Tibial nerve (tissue), 4 donors: Measurements from ENCODE around the gene KDM4B. TPM values are rescaled to one million over a fixed set of nuclear protein-coding genes. Genes with fewer than 3 reads are reported as not detected.

Experiments
- DNase-seq, 2 donors: peaks; one replicate each; pipeline ENCODE4 v3.0.0-alpha.2; 2019; ENCODE audit warnings: low spot score in 2 of 2
- H3K27ac ChIP-seq, 4 donors: fragments of 200-600 bp; sonication (generic) in 3 of 4; one replicate each; pipeline ENCODE4 v1.5.1; 2017 to 2019; ENCODE audit warnings: mild to moderate bottlenecking in 1 of 4
- H3K27me3 ChIP-seq, 2 donors: fragments of 200-600 bp; sonication (generic) in 1 of 2; one replicate each; pipeline versions ENCODE4 v1.5.1 to v1.6.0; 2017 to 2019
- H3K36me3 ChIP-seq, 3 donors: fragments of 200-600 bp; sonication (generic); one replicate each; pipeline ENCODE4 v1.5.1; 2018 to 2019
- H3K4me1 ChIP-seq, 4 donors: fragments of 200-600 bp; sonication (generic) in 3 of 4; one replicate each; pipeline ENCODE4 v1.5.1; 2017 to 2019
- H3K4me3 ChIP-seq, 4 donors: fragments of 200-600 bp; sonication (generic) in 3 of 4; one replicate each; pipeline ENCODE4 v1.5.1; 2017 to 2019; ENCODE audit warnings: mild to moderate bottlenecking in 1 of 4, moderate library complexity in 1 of 4
- H3K9me3 ChIP-seq, 4 donors: fragments of 200-600 bp; sonication (generic) in 3 of 4; one replicate each; pipeline ENCODE4 v1.5.1; 2017 to 2019
- EP300 ChIP-seq, 2 donors: sonication (generic); formaldehyde crosslinking; IDR thresholded peaks; one replicate each; pipeline ENCODE4 v1.6.1; 2017; ENCODE audit warnings: antibody characterized with exemption in 2 of 2, mild to moderate bottlenecking in 1 of 2
- POLR2A ChIP-seq, 2 donors: fragments of 450-650 bp; IDR thresholded peaks; one replicate each; pipeline ENCODE4 v1.6.1; 2017; ENCODE audit warnings: antibody characterized with exemption in 2 of 2, mild to moderate bottlenecking in 2 of 2, moderate library complexity in 2 of 2
- WGBS, 2 donors: methylation state at CpG; one replicate each; pipeline ENCODE4 v1.1.5; 2018; 5-methylcytosine and 5-hydroxymethylcytosine counted together
- total RNA-seq, 4 donors: library from RNA; depleted of rRNA; stranded (reverse); fragments of >200 nt; gene quantifications; one replicate each; pipeline ENCODE4 v1.1.0, GENCODE V29; 2016
- TF ChIP-seq, protein P1 (sequence below), 5 experiments: fragments of 200-600 bp in 3 of 5; fragments of 450-650 bp in 2 of 5; sonication (generic) in 3 of 5; IDR thresholded peaks; one replicate each; pipeline ENCODE4 v1.5.1; 2016 to 2019; ENCODE audit warnings: antibody characterized with exemption in 5 of 5, mild to moderate bottlenecking in 3 of 5, moderate library complexity in 2 of 5

The KDM4B gene
- total RNA-seq, 4 donors from 2014 or later, result 37.8 to 72.4 (median 57.2) TPM

DNA sequence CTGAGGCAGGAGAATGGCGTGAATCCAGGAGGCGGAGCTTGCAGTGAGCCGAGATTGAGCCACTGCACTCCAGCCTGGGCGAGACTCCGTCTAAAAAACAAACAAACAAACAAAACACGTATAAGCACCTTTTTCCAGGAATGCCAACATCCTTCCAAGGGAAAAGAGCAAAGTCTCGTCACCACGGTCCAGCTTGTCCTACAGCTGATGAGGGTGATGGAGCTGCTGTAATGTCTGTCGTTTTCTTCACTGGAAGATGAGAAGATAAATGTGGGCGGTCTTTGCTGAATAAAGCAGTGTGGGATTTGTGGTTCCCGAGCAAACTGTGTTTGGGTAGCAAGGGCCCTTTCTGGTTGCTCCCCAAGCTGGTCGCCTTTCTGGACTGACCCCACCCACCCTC, 205.1 kb downstream of the KDM4B start:
- no peak for DNase-seq
- no peak for TF ChIP-seq POLR2A (IDR thresholded peaks at IDR 0.05)
- TF ChIP-seq, protein P1, sequence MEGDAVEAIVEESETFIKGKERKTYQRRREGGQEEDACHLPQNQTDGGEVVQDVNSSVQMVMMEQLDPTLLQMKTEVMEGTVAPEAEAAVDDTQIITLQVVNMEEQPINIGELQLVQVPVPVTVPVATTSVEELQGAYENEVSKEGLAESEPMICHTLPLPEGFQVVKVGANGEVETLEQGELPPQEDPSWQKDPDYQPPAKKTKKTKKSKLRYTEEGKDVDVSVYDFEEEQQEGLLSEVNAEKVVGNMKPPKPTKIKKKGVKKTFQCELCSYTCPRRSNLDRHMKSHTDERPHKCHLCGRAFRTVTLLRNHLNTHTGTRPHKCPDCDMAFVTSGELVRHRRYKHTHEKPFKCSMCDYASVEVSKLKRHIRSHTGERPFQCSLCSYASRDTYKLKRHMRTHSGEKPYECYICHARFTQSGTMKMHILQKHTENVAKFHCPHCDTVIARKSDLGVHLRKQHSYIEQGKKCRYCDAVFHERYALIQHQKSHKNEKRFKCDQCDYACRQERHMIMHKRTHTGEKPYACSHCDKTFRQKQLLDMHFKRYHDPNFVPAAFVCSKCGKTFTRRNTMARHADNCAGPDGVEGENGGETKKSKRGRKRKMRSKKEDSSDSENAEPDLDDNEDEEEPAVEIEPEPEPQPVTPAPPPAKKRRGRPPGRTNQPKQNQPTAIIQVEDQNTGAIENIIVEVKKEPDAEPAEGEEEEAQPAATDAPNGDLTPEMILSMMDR (IDR thresholded peaks at IDR 0.05), result no peak
- TF ChIP-seq EP300 (IDR thresholded peaks at IDR 0.05), result no peak
- Histone ChIP-seq H3K36me3 (no peaks in the 10 kb centered on the region), H3K27me3 (no peaks in the 10 kb centered on the region), H3K27ac (no peak overlapping the region), H3K4me1 (peaks cover 0 to 11% (median 0%) of the 10 kb centered on the region in 4 donors), H3K9me3 (peaks cover 0 to 4% (median 0%) of the 10 kb centered on the region in 4 donors), H3K4me3 (no peak overlapping the region)
- WGBS, 2 donors, result 70 to 79% methylated on average over 12 of the region's 12 CpGs

DNA sequence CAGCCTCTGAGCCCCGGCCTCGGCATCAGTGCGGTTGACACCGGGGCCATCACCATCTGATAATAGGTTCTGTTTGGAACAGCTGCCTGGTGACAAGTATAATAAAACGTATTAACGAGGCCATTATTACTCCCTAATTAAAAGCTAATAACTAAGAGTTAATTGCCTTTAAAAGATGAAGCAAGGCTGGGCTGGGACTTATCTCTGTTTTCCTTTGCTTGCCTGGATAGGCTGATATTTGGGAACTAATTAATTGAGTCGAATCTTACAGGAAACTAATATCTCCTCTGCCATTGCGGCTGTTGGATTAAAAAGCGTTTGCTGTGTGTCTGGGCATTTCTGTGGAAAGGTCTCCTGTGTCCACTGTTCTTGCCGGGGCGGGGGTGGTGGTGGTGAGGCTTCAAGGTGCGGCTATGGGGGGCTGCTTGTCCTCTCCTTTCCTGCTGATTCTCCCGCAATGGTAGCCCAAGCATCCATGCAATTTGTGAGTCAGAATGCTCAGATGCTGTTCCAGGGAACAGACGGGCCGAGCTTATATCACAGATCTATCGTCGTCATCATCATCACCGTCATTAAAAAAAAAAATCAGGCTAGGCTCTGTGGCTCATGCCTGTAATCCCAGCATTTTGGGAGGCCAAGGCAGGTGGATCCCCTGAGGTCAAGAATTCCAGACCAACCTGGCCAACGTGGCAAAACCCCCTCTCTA, 209.0 kb downstream of the KDM4B start:
- H3K4me1 ChIP-seq, result peaks cover 0 to 7% (median 0%) of the 10 kb centered on the region in 4 donors
- no peak overlapping the region for H3K27ac ChIP-seq
- DNase-seq, result no peak
- TF ChIP-seq, protein P1 (IDR thresholded peaks at IDR 0.05), result no peak
- TF ChIP-seq POLR2A (IDR thresholded peaks at IDR 0.05) (no peak), EP300 (IDR thresholded peaks at IDR 0.05) (no peak)
- no peak overlapping the region for H3K4me3 ChIP-seq
- H3K36me3 ChIP-seq, result no peaks in the 10 kb centered on the region
- H3K27me3 ChIP-seq, result no peaks in the 10 kb centered on the region
- 74 to 82% methylated on average over 19 of the region's 19 CpGs for WGBS, 2 donors
- peaks cover 0 to 4% (median 0%) of the 10 kb centered on the region in 4 donors for H3K9me3 ChIP-seq

DNA sequence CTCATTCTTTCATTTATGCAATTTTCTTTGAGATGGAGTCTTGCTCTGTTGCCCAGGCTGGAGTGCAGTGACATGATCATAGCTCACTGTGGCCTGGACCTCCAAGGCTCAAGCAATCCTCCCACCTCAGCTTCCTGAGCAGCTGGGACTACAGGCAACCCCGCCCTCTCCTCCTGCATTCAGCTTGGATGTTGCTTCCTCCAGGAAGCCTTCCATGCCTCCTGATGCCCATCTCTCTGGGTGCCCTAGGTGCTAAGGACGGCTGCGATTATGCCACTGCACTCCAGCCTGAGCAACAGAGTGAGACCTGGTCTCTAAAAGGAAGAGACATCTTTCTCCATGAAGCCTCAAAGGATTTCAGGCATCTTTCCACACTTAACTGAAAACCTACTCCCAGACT, 209.9 kb downstream of the KDM4B start:
- Histone ChIP-seq H3K4me3 (no peak overlapping the region), H3K36me3 (no peaks in the 10 kb centered on the region), H3K27me3 (no peaks in the 10 kb centered on the region), H3K9me3 (peaks cover 0 to 4% (median 0%) of the 10 kb centered on the region in 4 donors), H3K4me1 (no peaks in the 10 kb centered on the region), H3K27ac (no peak overlapping the region)
- TF ChIP-seq, protein P1 (IDR thresholded peaks at IDR 0.05), result no peak
- TF ChIP-seq POLR2A (IDR thresholded peaks at IDR 0.05) (no peak), EP300 (IDR thresholded peaks at IDR 0.05) (no peak)
- WGBS, 2 donors, result 84 to 97% methylated on average over 3 of the region's 3 CpGs
- DNase-seq, result no peak

DNA sequence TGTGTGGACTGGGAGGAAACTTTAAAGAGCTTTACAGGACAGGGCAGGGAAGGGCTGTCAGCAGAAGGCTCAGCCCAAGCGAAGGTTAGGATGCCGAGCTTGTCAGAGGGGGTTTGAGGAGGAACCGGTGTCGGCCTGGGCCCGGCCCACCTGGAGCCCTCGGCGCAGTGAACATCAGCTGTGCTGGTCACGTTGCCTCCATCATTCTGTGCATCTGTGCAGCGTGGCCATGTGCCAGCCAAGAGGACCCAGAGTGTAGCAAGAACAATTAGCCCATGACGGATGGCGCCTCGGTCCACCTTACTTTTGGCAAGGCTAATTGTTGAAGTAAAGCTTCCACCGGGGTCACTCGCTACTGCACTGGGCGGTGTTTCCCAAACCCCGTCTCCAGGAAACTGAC, 210.3 kb downstream of the KDM4B start:
- 76 to 83% methylated on average over 16 of the region's 16 CpGs for WGBS, 2 donors
- Histone ChIP-seq H3K36me3 (no peaks in the 10 kb centered on the region), H3K4me3 (no peak overlapping the region), H3K4me1 (no peaks in the 10 kb centered on the region), H3K9me3 (peaks cover 0 to 4% (median 0%) of the 10 kb centered on the region in 4 donors), H3K27me3 (no peaks in the 10 kb centered on the region), H3K27ac (no peak overlapping the region)
- TF ChIP-seq POLR2A (IDR thresholded peaks at IDR 0.05), result no peak
- no peak for DNase-seq

DNA sequence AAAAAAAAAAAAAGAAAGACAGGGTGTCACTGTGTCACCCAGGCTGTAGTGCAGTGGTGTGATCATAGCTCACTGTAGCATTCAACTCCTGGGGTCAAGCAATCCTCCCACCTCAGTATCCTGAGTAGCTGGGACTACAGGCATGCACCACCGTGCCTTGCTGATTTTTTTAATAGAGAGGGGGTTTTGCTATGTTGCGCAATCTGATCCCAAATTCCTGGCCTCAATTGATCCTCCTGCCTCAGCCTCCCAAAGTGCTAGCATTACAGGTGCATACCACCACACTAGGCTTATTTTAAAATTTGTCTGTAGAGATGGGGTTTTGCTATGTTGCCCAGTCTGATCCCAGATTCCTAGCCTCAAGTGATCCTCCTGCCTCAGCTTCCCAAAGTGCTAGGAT, 212.4 kb downstream of the KDM4B start:
- Histone ChIP-seq H3K36me3 (no peaks in the 10 kb centered on the region), H3K27ac (no peak overlapping the region), H3K4me1 (no peaks in the 10 kb centered on the region), H3K9me3 (no peaks in the 10 kb centered on the region), H3K4me3 (no peak overlapping the region), H3K27me3 (no peaks in the 10 kb centered on the region)
- DNase-seq, result no peak
- 91 to 93% methylated on average over 2 of the region's 2 CpGs for WGBS, 2 donors
- TF ChIP-seq EP300 (IDR thresholded peaks at IDR 0.05), result no peak
- TF ChIP-seq POLR2A (IDR thresholded peaks at IDR 0.05), result no peak
- TF ChIP-seq, protein P1 (IDR thresholded peaks at IDR 0.05), result no peak
